Rectal smooth muscle tissue (tissue), 1 donor: ENCODE measurements around the gene GIMAP8.

ENCODE experiments used
- H3K27ac ChIP-seq: one replicate; pipeline ENCODE4 v1.7.0; 2013; ENCODE audit warnings: low read depth, low read length, inconsistent platforms
- H3K27me3 ChIP-seq: one replicate; pipeline ENCODE4 v1.7.0; 2013; ENCODE audit warnings: low read length; ENCODE audit not compliant: control insufficient read depth, insufficient read depth
- H3K36me3 ChIP-seq: one replicate; pipeline ENCODE4 v1.7.0; 2013; ENCODE audit warnings: low read length; ENCODE audit not compliant: control insufficient read depth, insufficient read depth
- H3K4me1 ChIP-seq: one replicate; pipeline ENCODE4 v1.7.0; 2013; ENCODE audit warnings: low read length; ENCODE audit not compliant: control insufficient read depth, insufficient read depth
- H3K4me3 ChIP-seq: one replicate; pipeline ENCODE4 v1.7.0; 2013; ENCODE audit warnings: low read length
- H3K9ac ChIP-seq: one replicate; pipeline ENCODE4 v1.7.0; 2013; ENCODE audit warnings: low read length

Gene GIMAP8

DNA sequence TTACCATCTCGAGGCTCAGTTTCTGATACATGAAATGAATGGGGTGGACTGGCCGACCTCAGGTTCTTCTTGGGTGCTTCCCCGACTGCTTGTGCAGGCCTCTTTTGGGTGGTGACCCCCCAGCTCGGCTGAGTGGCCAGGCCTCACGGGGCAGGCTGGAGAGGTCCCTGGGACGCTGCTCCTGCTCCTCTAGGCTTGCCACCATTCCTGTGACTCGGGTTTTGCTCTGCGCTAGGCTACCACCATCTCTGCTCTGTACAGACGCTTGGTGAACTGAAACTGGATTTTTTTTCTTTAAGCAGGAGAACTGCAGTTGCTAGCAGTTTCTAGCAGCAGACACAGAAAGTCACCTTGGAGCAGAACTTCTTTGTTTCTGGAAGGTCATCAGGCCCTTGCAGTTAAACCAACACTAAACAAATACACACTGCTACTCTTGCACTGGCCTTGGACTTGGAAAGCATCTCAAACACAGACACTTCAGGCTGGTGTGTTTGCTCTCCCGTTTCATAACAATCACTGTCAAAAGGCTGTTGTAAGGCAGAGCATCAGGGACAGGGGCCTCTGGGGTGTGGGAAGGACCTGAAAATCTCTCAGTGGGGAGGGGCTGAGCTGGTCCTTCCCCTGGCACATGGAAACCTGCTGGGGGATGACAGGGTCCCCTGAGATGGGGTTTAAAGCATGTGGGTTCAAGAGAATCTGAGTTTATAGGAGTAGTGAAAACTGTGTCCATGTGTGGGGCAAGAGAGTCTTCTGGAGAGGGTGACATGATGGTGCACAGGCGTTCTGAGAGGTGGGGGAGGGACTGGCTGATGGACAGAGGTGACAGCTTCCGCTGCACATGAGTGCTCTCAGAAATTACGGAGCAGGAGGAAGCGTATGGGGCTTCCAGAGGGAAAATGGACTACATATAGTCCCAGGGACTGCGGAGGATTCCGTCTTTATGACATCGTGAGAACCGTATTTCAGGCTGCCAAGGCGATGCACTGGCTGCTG lies 35.0 kb upstream of the GIMAP8 start:
- no peak overlapping the region for H3K9ac ChIP-seq
- H3K4me1 ChIP-seq: no peaks in the 10 kb centered on the region
- H3K36me3 ChIP-seq: no peaks in the 10 kb centered on the region
- H3K27ac ChIP-seq: no peak overlapping the region
- no peak overlapping the region for H3K4me3 ChIP-seq
- no peaks in the 10 kb centered on the region for H3K27me3 ChIP-seq

DNA sequence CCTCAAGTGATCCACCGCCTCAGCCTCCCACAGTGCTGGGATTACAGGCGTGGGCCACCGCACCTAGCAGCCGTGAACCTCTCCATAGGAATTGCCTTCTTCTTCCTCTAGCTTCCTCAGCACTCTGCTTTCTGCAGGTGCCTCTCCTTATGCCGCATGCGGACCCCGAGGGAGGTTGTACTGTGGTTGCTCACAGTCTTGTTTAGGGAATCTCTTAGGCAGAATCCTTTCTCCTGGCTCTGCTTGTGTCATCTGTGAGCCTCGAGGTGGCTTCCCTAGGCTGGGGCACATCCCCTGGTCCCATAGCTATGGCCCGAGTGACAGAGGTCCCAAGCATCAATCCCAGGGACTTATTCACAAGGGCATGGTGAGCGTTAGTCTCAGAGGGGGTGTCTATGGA lies 33.2 kb upstream of the GIMAP8 start:
- H3K27me3 ChIP-seq: no peaks in the 10 kb centered on the region
- no peak overlapping the region for H3K27ac ChIP-seq
- H3K9ac ChIP-seq: no peak overlapping the region
- no peaks in the 10 kb centered on the region for H3K4me1 ChIP-seq
- no peaks in the 10 kb centered on the region for H3K36me3 ChIP-seq
- no peak overlapping the region for H3K4me3 ChIP-seq

DNA sequence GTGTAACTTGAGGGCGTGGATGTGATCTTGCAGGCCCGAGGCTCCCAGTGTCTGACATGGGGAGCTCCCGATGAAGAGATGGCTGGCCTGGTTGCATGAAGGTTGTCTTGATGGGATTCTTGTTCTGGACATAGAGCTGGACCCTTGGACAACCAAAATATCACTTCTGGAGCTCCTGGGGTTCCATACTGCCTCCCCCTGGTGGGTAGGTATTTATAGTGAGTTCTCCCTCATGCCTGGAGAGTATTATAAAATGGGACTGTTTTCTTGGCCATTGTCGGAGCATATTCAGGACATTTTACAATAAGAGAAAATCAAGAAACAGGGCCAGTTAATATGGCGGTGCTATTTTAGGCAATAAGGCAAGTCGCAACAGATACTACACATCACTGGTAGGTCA lies 32.6 kb upstream of the GIMAP8 start:
- no peaks in the 10 kb centered on the region for H3K27me3 ChIP-seq
- no peak overlapping the region for H3K9ac ChIP-seq
- no peak overlapping the region for H3K27ac ChIP-seq
- no peak overlapping the region for H3K4me3 ChIP-seq
- no peaks in the 10 kb centered on the region for H3K36me3 ChIP-seq
- no peaks in the 10 kb centered on the region for H3K4me1 ChIP-seq

DNA sequence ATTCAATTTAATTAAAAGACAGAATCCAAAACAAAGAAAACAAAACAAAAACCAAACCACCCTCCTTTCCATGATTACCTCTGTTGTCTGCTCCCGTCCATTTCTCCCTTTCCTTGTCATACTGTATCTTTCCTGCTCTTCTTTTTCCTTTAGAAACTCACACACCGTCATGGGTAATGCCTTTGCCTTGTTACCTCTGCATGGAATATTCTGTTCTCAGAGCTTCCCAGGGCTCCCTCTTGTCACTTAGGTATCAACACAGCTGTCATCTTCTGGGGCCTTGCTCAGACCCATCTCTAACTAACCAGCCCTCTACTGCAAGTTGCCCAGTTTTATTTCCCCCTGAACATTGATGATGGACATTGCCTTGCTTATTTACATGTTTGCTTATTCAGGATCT lies 30.2 kb upstream of the GIMAP8 start:
- Histone ChIP-seq H3K27ac (no peak overlapping the region), H3K27me3 (no peaks in the 10 kb centered on the region), H3K36me3 (no peaks in the 10 kb centered on the region), H3K4me3 (no peak overlapping the region), H3K4me1 (no peaks in the 10 kb centered on the region), H3K9ac (no peak overlapping the region)

DNA sequence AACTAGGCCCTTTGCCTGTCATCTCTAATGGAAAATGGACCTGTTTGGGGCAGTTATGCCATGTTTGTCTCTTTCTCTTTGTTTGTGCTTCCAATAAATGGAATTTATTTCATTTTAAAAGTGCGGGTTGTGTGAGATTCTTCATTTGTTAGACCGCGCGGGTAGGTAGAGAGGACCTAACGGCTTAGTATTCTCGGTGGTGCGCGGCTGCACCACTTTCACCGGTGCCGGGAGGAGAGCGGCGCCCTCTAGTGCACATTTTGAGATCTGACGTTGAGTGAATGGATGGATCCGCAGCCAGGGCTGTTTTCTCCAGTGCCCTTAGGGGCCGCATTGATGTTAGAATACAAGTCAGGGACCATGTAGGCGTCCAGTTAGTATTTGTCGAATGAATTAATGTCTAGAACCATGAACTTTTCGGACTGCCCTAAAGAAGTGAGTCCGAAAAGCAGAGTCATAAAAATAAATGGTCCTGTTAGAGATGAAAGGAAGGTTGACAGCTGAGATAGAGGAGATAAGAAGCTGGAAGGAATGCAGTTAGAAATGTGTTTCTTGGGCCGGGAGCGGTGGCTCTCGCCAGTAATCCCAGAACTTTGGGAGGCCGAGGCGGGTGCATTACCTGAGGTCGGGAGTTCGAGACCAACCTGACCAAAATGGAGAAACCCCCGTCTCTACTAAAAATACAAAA lies 29.3 kb upstream of the GIMAP8 start:
- Histone ChIP-seq H3K4me1 (no peaks in the 10 kb centered on the region), H3K9ac (no peak overlapping the region), H3K27me3 (no peaks in the 10 kb centered on the region), H3K4me3 (no peak overlapping the region), H3K27ac (no peak overlapping the region), H3K36me3 (no peaks in the 10 kb centered on the region)

DNA sequence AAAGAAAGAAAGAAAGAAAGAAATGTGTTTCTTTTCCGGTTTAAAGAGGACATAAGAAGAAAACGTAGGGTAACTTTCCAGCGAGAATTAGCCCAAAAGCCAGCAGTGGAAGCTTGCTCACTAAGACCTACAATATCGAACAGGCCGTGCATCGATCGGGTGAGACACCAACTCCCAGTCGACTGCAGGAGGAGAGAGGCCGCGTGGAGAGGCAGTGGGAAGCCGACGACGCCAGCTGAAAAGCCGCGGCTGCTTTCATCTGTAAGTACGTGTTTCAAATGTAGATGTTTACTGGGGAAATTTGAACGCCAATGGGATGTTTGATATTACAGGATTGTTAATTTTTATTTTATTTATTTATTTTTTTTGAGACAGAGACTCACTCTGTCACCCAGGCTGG lies 28.6 kb upstream of the GIMAP8 start:
- H3K4me3 ChIP-seq: no peak overlapping the region
- H3K27me3 ChIP-seq: no peaks in the 10 kb centered on the region
- H3K36me3 ChIP-seq: no peaks in the 10 kb centered on the region
- no peak overlapping the region for H3K27ac ChIP-seq
- H3K9ac ChIP-seq: no peak overlapping the region
- no peaks in the 10 kb centered on the region for H3K4me1 ChIP-seq

DNA sequence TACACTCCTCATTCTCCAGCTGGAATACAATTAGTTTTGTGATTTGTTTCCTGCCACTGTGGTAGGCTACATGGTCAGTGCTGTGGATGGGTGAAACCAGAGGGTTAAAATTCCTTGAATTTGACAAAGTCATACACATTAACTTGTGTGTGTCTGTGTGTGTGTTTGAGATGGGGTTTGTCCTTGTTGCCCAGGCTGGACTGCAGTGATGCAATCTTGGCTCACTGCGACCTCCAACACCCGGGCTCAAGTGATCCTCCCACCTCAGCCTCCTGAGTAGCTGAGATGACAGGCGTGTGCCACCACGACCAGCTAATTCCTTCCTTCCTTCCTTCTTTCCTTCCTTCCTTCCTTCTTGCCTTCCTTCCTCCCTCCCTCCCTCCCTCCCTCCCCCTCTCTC lies 24.8 kb upstream of the GIMAP8 start:
- Histone ChIP-seq H3K27me3 (no peaks in the 10 kb centered on the region), H3K36me3 (no peaks in the 10 kb centered on the region), H3K4me3 (no peak overlapping the region), H3K27ac (no peak overlapping the region), H3K9ac (no peak overlapping the region), H3K4me1 (no peaks in the 10 kb centered on the region)

DNA sequence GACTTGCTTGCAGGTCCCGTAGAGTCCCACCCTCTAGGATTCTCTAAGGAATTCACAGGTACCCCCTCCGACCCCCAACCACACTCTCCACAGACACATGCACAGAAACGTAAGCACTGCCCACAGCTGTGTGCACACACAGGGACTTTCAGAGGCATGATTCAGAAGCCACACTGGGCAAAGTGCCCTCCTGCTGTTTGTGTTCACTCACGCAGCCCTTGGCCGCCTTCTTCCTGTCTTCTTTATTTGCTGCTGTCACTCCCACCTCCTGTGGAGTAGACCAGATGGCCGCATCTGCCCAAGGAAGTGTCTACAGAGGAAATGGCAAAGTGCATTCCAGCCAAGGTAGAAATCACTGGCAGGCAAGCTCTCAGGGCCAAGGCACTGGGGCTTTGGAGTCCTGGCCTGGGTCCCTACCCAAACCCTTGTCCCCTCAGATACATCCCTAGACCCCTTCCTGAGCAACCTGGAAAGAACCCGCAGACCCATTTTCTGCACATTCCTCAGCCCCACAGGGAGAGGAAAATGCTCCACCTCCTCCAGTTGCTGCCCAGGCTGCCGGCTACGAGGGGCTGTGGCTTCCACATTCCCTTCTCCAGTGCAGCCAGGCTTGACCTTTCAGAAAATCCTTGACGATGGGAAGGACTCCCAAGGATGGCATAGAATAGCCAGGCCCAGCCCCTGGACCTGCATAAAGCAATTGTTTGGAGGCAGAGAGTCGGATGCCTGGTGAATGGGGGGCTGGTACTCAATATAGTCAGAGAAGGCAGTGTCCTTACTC lies 21.6 kb upstream of the GIMAP8 start:
- Histone ChIP-seq H3K4me3 (no peak overlapping the region), H3K9ac (no peak overlapping the region), H3K36me3 (no peaks in the 10 kb centered on the region), H3K27me3 (no peaks in the 10 kb centered on the region), H3K4me1 (no peaks in the 10 kb centered on the region), H3K27ac (no peak overlapping the region)

DNA sequence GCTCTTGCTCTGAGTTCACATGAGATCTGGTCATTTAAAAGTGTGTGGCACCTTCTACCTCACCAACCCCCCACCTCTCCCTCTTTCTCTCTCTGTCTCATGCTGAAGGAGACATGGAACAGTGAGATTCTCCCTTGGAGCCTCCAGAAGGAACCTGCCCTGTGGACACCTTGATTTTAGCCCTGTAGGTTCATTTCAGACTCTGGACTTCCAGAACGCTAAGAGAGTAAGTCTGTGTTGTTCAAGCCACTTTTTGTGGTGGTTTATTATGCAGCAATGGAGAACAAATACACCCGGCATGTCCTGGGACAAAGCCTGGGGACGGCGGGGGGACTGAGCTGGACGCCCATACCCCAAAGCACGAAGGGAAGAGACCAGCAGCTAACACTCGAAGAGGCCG lies 20.7 kb upstream of the GIMAP8 start:
- Histone ChIP-seq H3K27ac (no peak overlapping the region), H3K4me1 (no peaks in the 10 kb centered on the region), H3K36me3 (no peaks in the 10 kb centered on the region), H3K27me3 (no peaks in the 10 kb centered on the region), H3K4me3 (no peak overlapping the region), H3K9ac (no peak overlapping the region)

DNA sequence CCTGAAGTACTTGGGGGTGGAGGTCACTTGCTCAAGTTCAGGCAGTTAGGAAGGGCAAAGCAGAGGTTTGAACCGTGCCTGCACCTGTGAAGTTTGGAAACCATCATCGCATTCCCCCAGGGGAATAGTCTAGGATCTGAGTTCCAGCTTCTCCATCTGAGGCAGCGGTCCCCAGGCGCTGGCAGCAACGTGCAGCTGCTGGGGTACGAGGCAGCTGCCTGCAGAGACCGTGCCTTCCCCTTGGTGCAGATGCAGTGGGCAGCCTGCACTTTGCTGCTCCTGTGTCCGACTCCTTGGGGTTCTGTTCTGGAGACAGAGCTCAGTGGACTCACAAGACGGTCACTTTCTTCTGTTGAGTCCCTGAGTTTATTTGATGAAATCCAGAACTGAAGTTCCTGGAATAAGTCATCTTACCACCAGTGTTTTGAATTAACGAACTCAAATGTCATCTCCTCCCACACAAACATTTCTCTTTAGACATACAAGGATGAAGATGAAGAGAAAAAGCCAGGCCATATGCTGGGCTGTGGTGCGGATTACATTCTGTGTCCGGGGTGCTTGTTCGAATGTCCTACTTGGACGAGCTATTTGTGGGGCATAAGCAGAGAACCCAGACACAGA lies 19.9 kb upstream of the GIMAP8 start:
- Histone ChIP-seq H3K4me1 (no peaks in the 10 kb centered on the region), H3K36me3 (no peaks in the 10 kb centered on the region), H3K27me3 (no peaks in the 10 kb centered on the region), H3K9ac (no peak overlapping the region), H3K4me3 (no peak overlapping the region), H3K27ac (no peak overlapping the region)

DNA sequence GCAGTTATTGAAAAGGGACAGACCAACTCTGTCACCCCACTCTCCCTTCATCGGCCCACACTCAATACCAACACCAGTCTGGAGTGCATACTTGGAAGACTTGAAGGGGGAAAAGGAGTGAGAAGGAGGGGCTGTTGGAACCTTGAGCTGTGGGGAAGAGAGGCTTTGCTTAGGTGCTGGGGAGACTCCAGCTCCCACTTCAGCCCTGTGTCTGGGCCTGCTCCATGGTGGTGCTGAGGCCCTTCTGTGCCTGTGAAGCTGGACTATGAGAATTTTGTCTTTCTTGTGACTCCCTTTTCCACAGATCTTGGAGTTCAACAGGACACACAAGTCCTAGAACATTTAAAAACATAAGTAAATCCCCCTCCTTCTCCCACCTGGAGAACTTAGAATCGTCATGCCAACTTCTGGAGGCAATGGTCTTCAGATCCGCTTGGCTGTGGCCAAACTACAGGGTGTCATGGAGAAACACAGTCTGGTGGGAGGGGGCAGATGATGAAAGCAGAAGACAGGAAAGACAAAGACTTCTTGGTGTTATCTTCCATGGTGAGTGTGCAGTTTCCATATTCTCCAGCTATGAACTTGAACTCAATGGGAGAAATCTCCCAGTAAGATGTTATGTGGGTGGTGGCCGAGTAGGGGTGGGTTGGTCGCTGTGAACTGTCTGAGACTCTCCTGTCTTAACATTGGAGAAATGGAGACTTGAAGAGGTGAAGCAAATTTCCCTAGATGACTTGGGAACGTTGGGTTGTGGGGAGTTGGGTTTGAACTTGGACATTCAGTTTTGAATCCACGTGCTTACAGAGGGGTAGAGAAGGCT lies 18.4 kb upstream of the GIMAP8 start:
- H3K27me3 ChIP-seq: no peaks in the 10 kb centered on the region
- no peak overlapping the region for H3K27ac ChIP-seq
- no peaks in the 10 kb centered on the region for H3K36me3 ChIP-seq
- H3K9ac ChIP-seq: no peak overlapping the region
- no peak overlapping the region for H3K4me3 ChIP-seq
- no peaks in the 10 kb centered on the region for H3K4me1 ChIP-seq
